HTR-8/SVneo (cell line): ENCODE measurements around the gene ZBTB12.
"Not testable (repeated sequence)": the region's sequence is repeated elsewhere in the genome, so short reads cannot be mapped to it uniquely, and the experiment has no call there.

Experiments
- DNase-seq: peaks from one replicate; pipeline ENCODE4 v3.0.0; 2011; ENCODE audit warnings: low spot score, mixed read lengths; ENCODE audit not compliant: insufficient read length
- FAIRE-seq: peaks from 2 replicates; lab custom pipeline; 2011; peaks lifted over from hg19 to GRCh38; lab: Jason Lieb, UNC

ZBTB12 gene

GRCh38 chr6:31901953-31902643 lies at the start of gene ZBTB12:
Gene ZBTB12, minus strand, starts transcription at chr6:31902086. Its CDS starts 781 bp downstream, at chr6:31901305.
- FAIRE-seq (peak; percentile 85), DNase-seq (peak; percentile 92)

- FAIRE-seq (no peak), DNase-seq (no peak)
Measured at GRCh38 chr6:31949926-31950548, 48.2 kb upstream of the ZBTB12 start.

GRCh38 chr6:31948753-31949413 lies 47.0 kb upstream of the ZBTB12 start:
- DNase-seq (peak; percentile 60), FAIRE-seq (no peak)

- no peak for DNase-seq
- FAIRE-seq = no peak
Measured at GRCh38 chr6:31948306-31948705, 46.4 kb upstream of the ZBTB12 start.

- DNase-seq (no peak), FAIRE-seq (no peak)
Measured at GRCh38 chr6:31947864-31948263, 46.0 kb upstream of the ZBTB12 start.

GRCh38 chr6:31947070-31947675 lies 45.3 kb upstream of the ZBTB12 start:
- DNase-seq (no peak), FAIRE-seq (no peak)

- DNase-seq = no peak
- no peak for FAIRE-seq
Measured at GRCh38 chr6:31946370-31946885, 44.5 kb upstream of the ZBTB12 start.

- no peak for FAIRE-seq
- peak; percentile 66 for DNase-seq
Measured at GRCh38 chr6:31945507-31946369, 43.9 kb upstream of the ZBTB12 start, which contains the start of gene CFB. Gene CFB, plus strand, starts transcription at chr6:31946095. Its CDS starts 127 bp downstream, at chr6:31946222.

- FAIRE-seq (no peak), DNase-seq (no peak)
Measured at GRCh38 chr6:31945154-31945506, 43.2 kb upstream of the ZBTB12 start.

- no peak for DNase-seq
- FAIRE-seq = no peak
Measured at GRCh38 chr6:31943742-31944141, 41.9 kb upstream of the ZBTB12 start.

- FAIRE-seq = peak; percentile 31
- peak; percentile 45 for DNase-seq
Measured at GRCh38 chr6:31940256-31940664, 38.4 kb upstream of the ZBTB12 start.

GRCh38 chr6:31935823-31936222 lies 33.9 kb upstream of the ZBTB12 start:
- DNase-seq (no peak), FAIRE-seq (no peak)

GRCh38 chr6:31935021-31935420 lies 33.1 kb upstream of the ZBTB12 start:
- FAIRE-seq (no peak), DNase-seq (no peak)

- FAIRE-seq (no peak), DNase-seq (no peak)
Measured at GRCh38 chr6:31933537-31933936, 31.7 kb upstream of the ZBTB12 start.

- not testable (repeated sequence) for DNase-seq, FAIRE-seq
Measured at GRCh38 chr6:31932137-31932536, 30.3 kb upstream of the ZBTB12 start.

- FAIRE-seq (no peak), DNase-seq (no peak)
Measured at GRCh38 chr6:31930962-31931361, 29.1 kb upstream of the ZBTB12 start.

- DNase-seq (no peak), FAIRE-seq (no peak)
Measured at GRCh38 chr6:31928672-31928939, 26.7 kb upstream of the ZBTB12 start.

- no peak for DNase-seq
- FAIRE-seq = no peak
Measured at GRCh38 chr6:31927863-31928671, 26.2 kb upstream of the ZBTB12 start.

- DNase-seq (no peak), FAIRE-seq (no peak)
Measured at GRCh38 chr6:31927242-31927862, 25.5 kb upstream of the ZBTB12 start, which contains the start of gene C2. Gene C2, plus strand, starts transcription at chr6:31927717. Its CDS starts 36 bp downstream, at chr6:31927753.
